ENCODE data around the gene IL1RAPL2.

DNA sequence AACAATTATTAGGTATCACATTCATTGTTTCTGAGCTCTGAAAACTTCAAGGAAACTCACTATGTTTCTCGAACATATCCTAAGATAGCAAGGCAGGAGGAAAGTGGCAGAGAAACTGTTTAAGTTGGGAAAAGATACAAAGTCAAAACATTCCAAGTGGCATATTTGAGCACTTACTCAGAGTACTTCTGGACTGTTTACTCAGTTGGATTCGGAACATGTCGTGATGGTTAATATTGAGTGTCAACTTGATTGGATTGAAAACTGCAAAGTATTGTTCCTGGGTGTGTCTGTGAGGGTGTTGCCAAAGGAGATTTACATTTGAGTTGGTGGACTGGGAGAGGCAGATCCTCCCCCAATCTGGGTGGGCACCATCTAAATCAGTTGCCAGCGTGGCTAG is 298.3 kb downstream of the IL1RAPL2 start:
- TF ChIP-seq, protein P1, sequence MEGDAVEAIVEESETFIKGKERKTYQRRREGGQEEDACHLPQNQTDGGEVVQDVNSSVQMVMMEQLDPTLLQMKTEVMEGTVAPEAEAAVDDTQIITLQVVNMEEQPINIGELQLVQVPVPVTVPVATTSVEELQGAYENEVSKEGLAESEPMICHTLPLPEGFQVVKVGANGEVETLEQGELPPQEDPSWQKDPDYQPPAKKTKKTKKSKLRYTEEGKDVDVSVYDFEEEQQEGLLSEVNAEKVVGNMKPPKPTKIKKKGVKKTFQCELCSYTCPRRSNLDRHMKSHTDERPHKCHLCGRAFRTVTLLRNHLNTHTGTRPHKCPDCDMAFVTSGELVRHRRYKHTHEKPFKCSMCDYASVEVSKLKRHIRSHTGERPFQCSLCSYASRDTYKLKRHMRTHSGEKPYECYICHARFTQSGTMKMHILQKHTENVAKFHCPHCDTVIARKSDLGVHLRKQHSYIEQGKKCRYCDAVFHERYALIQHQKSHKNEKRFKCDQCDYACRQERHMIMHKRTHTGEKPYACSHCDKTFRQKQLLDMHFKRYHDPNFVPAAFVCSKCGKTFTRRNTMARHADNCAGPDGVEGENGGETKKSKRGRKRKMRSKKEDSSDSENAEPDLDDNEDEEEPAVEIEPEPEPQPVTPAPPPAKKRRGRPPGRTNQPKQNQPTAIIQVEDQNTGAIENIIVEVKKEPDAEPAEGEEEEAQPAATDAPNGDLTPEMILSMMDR (IDR thresholded peaks at IDR 0.05), result no peak
- TF ChIP-seq POLR2A (IDR thresholded peaks at IDR 0.05), result no peak

Data from transverse colon (tissue), 3 donors.